Sigmoid colon (tissue), 7 donors: Measurements from ENCODE around the gene IGFBP7. TPM values are rescaled to one million over a fixed set of nuclear protein-coding genes. Genes with fewer than 3 reads are reported as not detected.
A peak's percentile ranks its signal among the peaks of the same experiment; 100 is the strongest.
"Not testable (repeated sequence)": the region's sequence is repeated elsewhere in the genome, so short reads cannot be mapped to it uniquely, and the experiment has no call there.

ENCODE experiments used
- DNase-seq: peaks from one replicate; pipeline ENCODE4 v3.0.0-alpha.2; 2019
- H3K27ac ChIP-seq, 4 donors: fragments of 200-600 bp; sonication (generic); one replicate each; pipeline ENCODE4 v1.5.1; 2016 to 2019; ENCODE audit warnings: mild to moderate bottlenecking in 1 of 4
- H3K27me3 ChIP-seq, 3 donors: fragments of 200-600 bp; sonication (generic); one replicate each; pipeline ENCODE4 v1.5.1; 2019; ENCODE audit warnings: mild to moderate bottlenecking in 1 of 3
- H3K36me3 ChIP-seq, 4 donors: fragments of 200-600 bp; sonication (generic); one replicate each; pipeline ENCODE4 v1.5.1; 2016 to 2019
- H3K4me1 ChIP-seq, 4 donors: fragments of 200-600 bp; sonication (generic); one replicate each; pipeline ENCODE4 v1.5.1; 2017 to 2019
- H3K4me3 ChIP-seq, 4 donors: fragments of 200-600 bp; sonication (generic); one replicate each; pipeline ENCODE4 v1.5.1; 2017 to 2019; ENCODE audit warnings: mild to moderate bottlenecking in 2 of 4, moderate library complexity in 1 of 4
- H3K9me3 ChIP-seq, 4 donors: fragments of 200-600 bp in 3 of 4; sonication (generic) in 3 of 4; one replicate each; pipeline versions ENCODE4 v1.5.1 to v1.6.1; 2013 to 2019
- CTCF ChIP-seq, 4 experiments: fragments of 450-650 bp in 3 of 4; fragments of 200-600 bp in 1 of 4; IDR thresholded peaks; one replicate each; pipeline ENCODE4 v1.5.1; 2016 to 2019; ENCODE audit warnings: antibody characterized with exemption in 4 of 4, mild to moderate bottlenecking in 3 of 4, moderate library complexity in 2 of 4
- EP300 ChIP-seq, 4 donors: sonication (generic); formaldehyde crosslinking; IDR thresholded peaks; one replicate each; pipeline ENCODE4 v1.6.1; 2017; ENCODE audit warnings: antibody characterized with exemption in 4 of 4
- POLR2A ChIP-seq, 2 donors: fragments of 450-650 bp; IDR thresholded peaks; one replicate each; pipeline ENCODE4 v1.6.1; 2016; ENCODE audit warnings: antibody characterized with exemption in 2 of 2, mild to moderate bottlenecking in 2 of 2, moderate library complexity in 2 of 2
- POLR2AphosphoS5 ChIP-seq, 4 donors: sonication (generic); formaldehyde crosslinking; IDR thresholded peaks; one replicate each; pipeline ENCODE4 v1.6.1; 2017; ENCODE audit warnings: antibody characterized with exemption in 4 of 4
- WGBS, 2 donors: extraction: QIAGEN DNeasy Blood & Tissue Kit; methylation state at CpG; one replicate each; pipeline ENCODE4 v1.1.7; 2013; 5-methylcytosine and 5-hydroxymethylcytosine counted together
- intact Hi-C: fragments of 100-400 bp; cut with DNase I; formaldehyde crosslinking; loops from one replicate; pipeline ENCODE4 v1.15.1; 2023
- polyA plus RNA-seq, 3 donors: library from polyadenylated mRNA; stranded (reverse); fragments of 200-250 nt; gene quantifications; one replicate each; pipeline ENCODE4 v1.2.3, GENCODE V29; 2013
- total RNA-seq, 4 donors: library from RNA; depleted of rRNA; stranded (reverse); fragments of >200 nt; gene quantifications; one replicate each; pipeline ENCODE4 v1.1.0, GENCODE V29; 2016
- donor health status: healthy with polysubstance abuse.
- donor health status: Bipolar disorder and iron deficiency.
- donor health status: healthy.

IGFBP7 gene
- total and polyA plus RNA-seq, 7 donors: 29.8 to 834 (median 474) TPM

GRCh38 chr4:57048590-57049304, 61.4 kb downstream of the IGFBP7 start:
- Histone ChIP-seq H3K27ac (peak overlapping the region in 3 of 4 donors; percentile 1 to 60 (median 24)), H3K36me3 (no peaks in the 10 kb centered on the region), H3K4me3 (no peak overlapping the region), H3K27me3 (no peaks in the 10 kb centered on the region), H3K9me3 (no peaks in the 10 kb centered on the region), H3K4me1 (peaks cover 0 to 66% (median 41%) of the 10 kb centered on the region in 4 donors)
- TF ChIP-seq POLR2AphosphoS5 (IDR thresholded peaks at IDR 0.05): no peak
- no peak for TF ChIP-seq CTCF (IDR thresholded peaks at IDR 0.05)
- no peak for TF ChIP-seq EP300 (IDR thresholded peaks at IDR 0.05)
- TF ChIP-seq POLR2A (IDR thresholded peaks at IDR 0.05): no peak
- no peak for DNase-seq
- intact Hi-C loops: no loop called here
- 46 to 74% methylated on average over 1 of the region's 1 CpG for WGBS, 2 donors

- DNase-seq, intact Hi-C loops, H3K9me3 ChIP-seq, H3K27me3 ChIP-seq, H3K4me3 ChIP-seq, H3K36me3 ChIP-seq: not testable (repeated sequence)
- H3K4me1 ChIP-seq: peaks cover 0 to 74% (median 50%) of the 10 kb centered on the region in 4 donors
- 95 to 97% methylated on average over 6 of the region's 6 CpGs for WGBS, 2 donors
- peak overlapping the region in 1 of 4 donors; percentile 76 for H3K27ac ChIP-seq
Measured at GRCh38 chr4:57047046-57047445, 63.1 kb downstream of the IGFBP7 start.

GRCh38 chr4:57044996-57045395, 65.2 kb downstream of the IGFBP7 start:
- TF ChIP-seq CTCF (IDR thresholded peaks at IDR 0.05) (no peak), POLR2AphosphoS5 (IDR thresholded peaks at IDR 0.05) (no peak), EP300 (IDR thresholded peaks at IDR 0.05) (no peak), POLR2A (IDR thresholded peaks at IDR 0.05) (no peak)
- Histone ChIP-seq H3K9me3 (no peaks in the 10 kb centered on the region), H3K4me3 (no peak overlapping the region), H3K27me3 (no peaks in the 10 kb centered on the region), H3K36me3 (peaks cover 0 to 8% (median 5%) of the 10 kb centered on the region in 4 donors), H3K27ac (peak overlapping the region; percentile 4 to 76 (median 44)), H3K4me1 (peaks cover 0 to 75% (median 50%) of the 10 kb centered on the region in 4 donors)
- intact Hi-C loops: no loop called here
- 85 to 95% methylated on average over 1 of the region's 1 CpG for WGBS, 2 donors
- no peak for DNase-seq

GRCh38 chr4:57044279-57044678, 65.9 kb downstream of the IGFBP7 start:
- DNase-seq: no peak
- peaks cover 0 to 68% (median 45%) of the 10 kb centered on the region in 4 donors for H3K4me1 ChIP-seq
- H3K36me3 ChIP-seq: peaks cover 0 to 9% (median 5%) of the 10 kb centered on the region in 4 donors
- no peaks in the 10 kb centered on the region for H3K27me3 ChIP-seq
- intact Hi-C loops: no loop called here
- H3K9me3 ChIP-seq: no peaks in the 10 kb centered on the region
- TF ChIP-seq EP300 (IDR thresholded peaks at IDR 0.05): no peak
- TF ChIP-seq POLR2A (IDR thresholded peaks at IDR 0.05): no peak
- no peak for TF ChIP-seq CTCF (IDR thresholded peaks at IDR 0.05)
- no peak for TF ChIP-seq POLR2AphosphoS5 (IDR thresholded peaks at IDR 0.05)
- 82 to 83% methylated on average over 1 of the region's 1 CpG for WGBS, 2 donors
- peak overlapping the region; percentile 57 to 76 (median 62) for H3K27ac ChIP-seq
- no peak overlapping the region for H3K4me3 ChIP-seq

- WGBS, 2 donors: 68 to 75% methylated on average over 6 of the region's 6 CpGs
- no peaks in the 10 kb centered on the region for H3K27me3 ChIP-seq
- peak overlapping the region; percentile 57 to 76 (median 62) for H3K27ac ChIP-seq
- TF ChIP-seq POLR2AphosphoS5 (IDR thresholded peaks at IDR 0.05) (peak in 2 of 4 donors; percentile 15 to 27), POLR2A (IDR thresholded peaks at IDR 0.05) (no peak), CTCF (IDR thresholded peaks at IDR 0.05) (no peak), EP300 (IDR thresholded peaks at IDR 0.05) (no peak)
- no peak overlapping the region for H3K4me3 ChIP-seq
- DNase-seq: no peak
- intact Hi-C loops: no loop called here
- H3K4me1 ChIP-seq: peaks cover 0 to 61% (median 38%) of the 10 kb centered on the region in 4 donors
- H3K36me3 ChIP-seq: peaks cover 0 to 9% (median 5%) of the 10 kb centered on the region in 4 donors
- no peaks in the 10 kb centered on the region for H3K9me3 ChIP-seq
Measured at GRCh38 chr4:57043347-57044251, 66.6 kb downstream of the IGFBP7 start.
